Stomach (tissue), 9 donors: ENCODE data around the gene TBC1D10A. TPM values are rescaled to one million over a fixed set of nuclear protein-coding genes. Genes with fewer than 3 reads are reported as not detected.

Source experiments
- DNase-seq, 2 donors: peaks; one replicate each; pipeline versions ENCODE4 v3.0.0 to v3.0.0-alpha.2; 2013 to 2019
- H3K27ac ChIP-seq, 5 donors: fragments of 200-600 bp in 4 of 5; sonication (generic) in 4 of 5; one replicate each; pipeline ENCODE4 v1.5.1; 2013 to 2019; ENCODE audit warnings: mild to moderate bottlenecking in 1 of 5, moderate library complexity in 1 of 5
- H3K27me3 ChIP-seq, 3 donors: fragments of 200-600 bp; sonication (generic); one replicate each; pipeline ENCODE4 v1.5.1; 2017 to 2019; ENCODE audit warnings: mixed run types in 1 of 3
- H3K36me3 ChIP-seq, 4 donors: fragments of 200-600 bp; sonication (generic); 1 replicate in 3 of 4; 2 replicates in 1 of 4; pipeline ENCODE4 v1.5.1; 2016 to 2019
- H3K4me1 ChIP-seq, 4 donors: fragments of 200-600 bp; sonication (generic); one replicate each; pipeline ENCODE4 v1.5.1; 2016 to 2019
- H3K4me3 ChIP-seq, 4 donors: fragments of 200-600 bp; sonication (generic) in 3 of 4; one replicate each; pipeline ENCODE4 v1.5.1; 2016 to 2019; ENCODE audit warnings: mild to moderate bottlenecking in 1 of 4
- H3K9me3 ChIP-seq, 4 donors: fragments of 200-600 bp; sonication (generic); one replicate each; pipeline ENCODE4 v1.5.1; 2016 to 2019
- EP300 ChIP-seq: sonication (generic); formaldehyde crosslinking; IDR thresholded peaks from one replicate; pipeline ENCODE4 v1.6.1; 2017; ENCODE audit warnings: antibody characterized with exemption
- POLR2A ChIP-seq, 4 donors: fragments of 450-650 bp; IDR thresholded peaks; one replicate each; pipeline ENCODE4 v1.6.1; 2016; ENCODE audit warnings: antibody characterized with exemption in 4 of 4, control low read depth in 2 of 4, mild to moderate bottlenecking in 1 of 4, moderate library complexity in 1 of 4
- POLR2AphosphoS5 ChIP-seq, 3 donors: sonication (generic); formaldehyde crosslinking; IDR thresholded peaks; one replicate each; pipeline ENCODE4 v1.6.1; 2016; ENCODE audit warnings: antibody characterized with exemption in 3 of 3
- WGBS, 5 donors: extraction: QIAGEN DNeasy Blood & Tissue Kit in 3 of 5; methylation state at CpG; one replicate each; pipeline versions ENCODE4 v1.1.5 to v1.1.7; 2013 to 2018; 5-methylcytosine and 5-hydroxymethylcytosine counted together
- intact Hi-C: fragments of 100-400 bp; cut with DNase I; formaldehyde crosslinking; loops from one replicate; pipeline ENCODE4 v1.15.1; 2023; ENCODE audit warnings: low total_unique reads
- polyA plus RNA-seq, 3 donors: library from polyadenylated mRNA; stranded (reverse); fragments of 200-250 nt; gene quantifications; one replicate each; pipeline ENCODE4 v1.2.3, GENCODE V29; 2013
- total RNA-seq, 5 donors: library from RNA; depleted of rRNA; stranded (reverse); fragments of >200 nt; gene quantifications; one replicate each; pipeline versions ENCODE4 v1.1.0 to v1.2.3, GENCODE V29; 2014 to 2016
- TF ChIP-seq, protein P1 (sequence below), 7 experiments: fragments of 450-650 bp in 4 of 7; fragments of 200-600 bp in 3 of 7; sonication (generic) in 3 of 7; IDR thresholded peaks; one replicate each; pipeline ENCODE4 v1.5.1; 2016 to 2019; ENCODE audit warnings: antibody characterized with exemption in 7 of 7, control low read depth in 2 of 7, mild to moderate bottlenecking in 1 of 7
- donor health status: healthy with polysubstance abuse.
- donor health status: Bipolar disorder and iron deficiency.
- donor health status: healthy.

TBC1D10A gene
- total and polyA plus RNA-seq, 8 donors, result 2.2 to 24.5 (median 18.0) TPM

DNA sequence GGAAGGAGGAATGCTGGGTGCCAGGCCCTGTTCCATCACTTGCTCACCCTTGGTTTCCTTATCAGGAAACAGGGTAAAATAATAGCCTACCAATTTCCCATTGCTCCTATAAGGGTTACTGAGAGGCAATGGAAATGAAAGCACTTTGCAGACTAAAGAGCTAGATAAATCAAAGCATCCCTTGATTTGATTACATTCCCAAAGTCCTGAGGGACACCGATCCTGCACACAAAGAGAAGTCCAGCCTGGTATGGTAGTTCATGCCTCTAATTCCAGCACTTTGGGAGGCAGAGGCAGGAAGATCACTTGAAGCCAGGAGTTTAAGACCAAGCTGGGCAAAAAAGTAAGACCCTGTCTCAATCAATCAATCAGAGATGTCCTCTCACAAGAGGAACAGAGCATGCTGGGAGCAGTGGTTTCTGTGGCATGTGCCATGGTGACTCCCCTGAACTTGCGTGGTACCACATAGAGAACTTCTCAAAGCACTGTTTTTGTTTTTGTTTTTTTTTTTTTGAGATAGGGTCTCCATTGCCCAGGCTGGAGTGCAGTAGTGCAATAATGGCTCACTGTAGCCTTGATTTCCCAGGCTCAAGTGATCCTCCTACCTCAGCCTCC, 10.7 kb downstream of the TBC1D10A start:
- 79 to 86% (median 82%) methylated on average over 2 of the region's 2 CpGs for WGBS, 5 donors

DNA sequence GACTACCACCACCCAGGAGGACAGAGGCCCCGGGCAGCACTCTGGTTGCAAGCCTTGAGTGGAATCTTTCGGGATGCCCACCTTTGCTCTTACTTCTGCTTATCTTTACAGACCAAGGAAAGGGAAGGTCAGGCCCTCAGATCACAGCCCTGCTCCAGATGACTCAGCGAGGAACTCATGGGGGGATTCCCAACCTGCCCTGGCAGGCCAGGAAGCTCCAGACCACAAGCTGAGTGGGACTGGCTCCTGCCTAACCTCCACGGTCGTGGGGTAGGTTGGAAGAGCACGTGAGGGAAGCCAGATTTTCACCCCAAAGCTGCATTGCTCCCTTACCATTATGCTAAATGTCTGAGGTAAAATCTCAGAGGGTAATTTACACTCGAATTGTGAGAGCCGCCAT, 11.8 kb downstream of the TBC1D10A start:
- Histone ChIP-seq H3K27me3 (no peaks in the 10 kb centered on the region), H3K4me1 (peaks cover 62 to 99% (median 91%) of the 10 kb centered on the region in 4 donors), H3K4me3 (no peak overlapping the region), H3K27ac (peak overlapping the region in 3 of 5 donors; percentile 30 to 56 (median 37)), H3K36me3 (peaks cover 7 to 20% (median 15%) of the 10 kb centered on the region in 4 donors), H3K9me3 (no peaks in the 10 kb centered on the region)
- intact Hi-C loops, result no loop called here
- DNase-seq, result no peak
- TF ChIP-seq EP300, result no peak
- TF ChIP-seq, protein P1, sequence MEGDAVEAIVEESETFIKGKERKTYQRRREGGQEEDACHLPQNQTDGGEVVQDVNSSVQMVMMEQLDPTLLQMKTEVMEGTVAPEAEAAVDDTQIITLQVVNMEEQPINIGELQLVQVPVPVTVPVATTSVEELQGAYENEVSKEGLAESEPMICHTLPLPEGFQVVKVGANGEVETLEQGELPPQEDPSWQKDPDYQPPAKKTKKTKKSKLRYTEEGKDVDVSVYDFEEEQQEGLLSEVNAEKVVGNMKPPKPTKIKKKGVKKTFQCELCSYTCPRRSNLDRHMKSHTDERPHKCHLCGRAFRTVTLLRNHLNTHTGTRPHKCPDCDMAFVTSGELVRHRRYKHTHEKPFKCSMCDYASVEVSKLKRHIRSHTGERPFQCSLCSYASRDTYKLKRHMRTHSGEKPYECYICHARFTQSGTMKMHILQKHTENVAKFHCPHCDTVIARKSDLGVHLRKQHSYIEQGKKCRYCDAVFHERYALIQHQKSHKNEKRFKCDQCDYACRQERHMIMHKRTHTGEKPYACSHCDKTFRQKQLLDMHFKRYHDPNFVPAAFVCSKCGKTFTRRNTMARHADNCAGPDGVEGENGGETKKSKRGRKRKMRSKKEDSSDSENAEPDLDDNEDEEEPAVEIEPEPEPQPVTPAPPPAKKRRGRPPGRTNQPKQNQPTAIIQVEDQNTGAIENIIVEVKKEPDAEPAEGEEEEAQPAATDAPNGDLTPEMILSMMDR (IDR thresholded peaks at IDR 0.05), result no peak
- TF ChIP-seq POLR2AphosphoS5 (IDR thresholded peaks at IDR 0.05), result no peak
- TF ChIP-seq POLR2A (IDR thresholded peaks at IDR 0.05), result no peak
- 74 to 81% (median 79%) methylated on average over 8 of the region's 8 CpGs for WGBS, 5 donors

More for the DNA sequence above, 10.7 kb downstream of the TBC1D10A start:
- no peak for DNase-seq
- H3K9me3 ChIP-seq, result no peaks in the 10 kb centered on the region
- peak overlapping the region in 3 of 5 donors; percentile 12 to 37 (median 30) for H3K27ac ChIP-seq
- intact Hi-C loops, result no loop called here
- no peak overlapping the region for H3K4me3 ChIP-seq
- H3K4me1 ChIP-seq, result peaks cover 62 to 99% (median 85%) of the 10 kb centered on the region in 4 donors
- H3K36me3 ChIP-seq, result peaks cover 15 to 29% (median 24%) of the 10 kb centered on the region in 4 donors
- no peak for TF ChIP-seq POLR2AphosphoS5 (IDR thresholded peaks at IDR 0.05)
- TF ChIP-seq, protein P1 (IDR thresholded peaks at IDR 0.05), result no peak
- TF ChIP-seq POLR2A (IDR thresholded peaks at IDR 0.05), result no peak
- TF ChIP-seq EP300, result no peak
- no peaks in the 10 kb centered on the region for H3K27me3 ChIP-seq

DNA sequence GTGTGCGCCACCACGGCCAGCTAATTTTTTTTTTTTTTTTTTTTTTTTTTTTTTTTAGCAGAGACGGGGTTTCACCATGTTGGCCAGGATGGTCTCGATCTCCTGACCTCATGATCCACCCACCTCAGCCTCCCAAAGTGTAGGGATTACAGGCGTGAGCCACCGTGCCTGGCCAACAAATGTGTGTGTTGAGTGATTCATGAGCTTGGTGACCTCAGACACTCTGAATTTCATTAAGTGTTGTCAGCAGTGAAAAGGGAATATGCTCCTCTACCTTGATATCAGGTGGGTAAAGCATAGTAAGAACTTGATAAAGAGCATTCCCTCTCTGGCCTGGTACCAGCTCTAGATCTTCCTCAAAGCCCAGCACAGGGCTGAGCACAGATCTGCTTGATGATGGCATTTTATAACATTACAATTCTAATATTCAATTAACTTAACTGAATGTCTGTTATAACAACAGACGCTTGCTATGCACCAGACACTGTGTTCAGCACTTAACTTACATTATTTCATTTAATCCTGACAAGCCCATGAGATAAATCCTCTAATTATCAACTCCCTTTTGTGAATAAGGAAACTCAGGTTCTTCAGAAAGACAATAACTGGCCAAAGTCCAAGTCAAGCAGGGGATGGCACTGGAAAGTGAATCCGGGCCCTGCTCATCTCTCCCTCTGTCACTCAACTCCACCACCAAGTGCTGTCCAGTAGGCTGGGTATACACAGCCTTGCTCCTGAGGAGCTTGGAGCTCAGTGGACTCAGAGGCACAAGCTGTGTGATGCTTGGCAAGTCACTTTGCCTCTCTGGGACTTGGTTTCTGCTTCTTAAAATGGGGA, 13.0 kb downstream of the TBC1D10A start:
- no peak for DNase-seq
- Histone ChIP-seq H3K9me3 (no peaks in the 10 kb centered on the region), H3K27ac (peak overlapping the region in 4 of 5 donors; percentile 4 to 56 (median 48)), H3K27me3 (no peaks in the 10 kb centered on the region), H3K36me3 (peaks cover 0 to 10% (median 7%) of the 10 kb centered on the region in 4 donors), H3K4me3 (no peak overlapping the region), H3K4me1 (peaks cover 73 to 99% (median 93%) of the 10 kb centered on the region in 4 donors)
- 69 to 87% (median 85%) methylated on average over 6 to 8 of the region's 8 CpGs for WGBS, 5 donors
- no peak for TF ChIP-seq EP300
- TF ChIP-seq, protein P1 (IDR thresholded peaks at IDR 0.05), result no peak
- TF ChIP-seq POLR2AphosphoS5 (IDR thresholded peaks at IDR 0.05), result no peak
- TF ChIP-seq POLR2A (IDR thresholded peaks at IDR 0.05), result no peak
- intact Hi-C loops, result no loop called here

DNA sequence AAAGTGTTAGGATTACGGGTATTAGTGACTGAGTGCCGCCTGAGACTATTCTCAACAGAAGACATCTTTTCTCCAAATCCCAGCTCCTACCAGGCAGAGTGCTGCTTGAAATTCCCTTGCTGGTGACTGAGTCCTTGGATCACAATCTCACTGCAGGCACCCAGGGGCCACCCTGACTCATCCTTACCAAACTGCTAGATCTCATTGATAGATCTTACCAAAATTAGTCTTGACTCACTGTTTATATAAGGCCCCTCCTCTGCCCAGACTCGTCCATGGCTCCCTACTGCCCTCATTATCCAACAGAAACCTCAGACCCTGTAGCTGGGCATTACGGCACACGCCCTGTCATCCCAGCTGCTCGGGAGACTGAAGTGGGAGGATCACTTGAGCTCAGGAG, 14.7 kb downstream of the TBC1D10A start:
- TF ChIP-seq POLR2A (IDR thresholded peaks at IDR 0.05), result no peak
- TF ChIP-seq, protein P1 (IDR thresholded peaks at IDR 0.05), result no peak
- TF ChIP-seq EP300, result no peak
- no peak for TF ChIP-seq POLR2AphosphoS5 (IDR thresholded peaks at IDR 0.05)
- Histone ChIP-seq H3K4me1 (peaks cover 75 to 99% (median 93%) of the 10 kb centered on the region in 4 donors), H3K27me3 (no peaks in the 10 kb centered on the region), H3K27ac (peak overlapping the region; percentile 86 to 94 (median 87)), H3K9me3 (no peaks in the 10 kb centered on the region), H3K36me3 (peaks cover 0 to 3% (median 0%) of the 10 kb centered on the region in 4 donors), H3K4me3 (peak overlapping the region in 1 of 4 donors; percentile 11)
- no peak for DNase-seq
- WGBS, 5 donors, result 71 to 82% (median 80%) methylated on average over 6 of the region's 6 CpGs
- intact Hi-C loops, result no loop called here
